GM10266 (cell line): Measurements from ENCODE around the gene ELANE.
"Not testable (repeated sequence)": the region's sequence is repeated elsewhere in the genome, so short reads cannot be mapped to it uniquely, and the experiment has no call there.

ENCODE experiments used
- DNase-seq: peaks from one replicate; pipeline ENCODE4 v3.0.0; 2012; ENCODE audit errors: extremely low spot score
- TF ChIP-seq, protein P1 (sequence below): IDR thresholded peaks from 2 replicates; pipeline ENCODE4 v1.5.1; 2012; ENCODE audit warnings: mild to moderate bottlenecking, low read depth; ENCODE audit not compliant: control insufficient read depth, insufficient read depth; ENCODE audit errors: missing control alignments

Gene ELANE

DNA sequence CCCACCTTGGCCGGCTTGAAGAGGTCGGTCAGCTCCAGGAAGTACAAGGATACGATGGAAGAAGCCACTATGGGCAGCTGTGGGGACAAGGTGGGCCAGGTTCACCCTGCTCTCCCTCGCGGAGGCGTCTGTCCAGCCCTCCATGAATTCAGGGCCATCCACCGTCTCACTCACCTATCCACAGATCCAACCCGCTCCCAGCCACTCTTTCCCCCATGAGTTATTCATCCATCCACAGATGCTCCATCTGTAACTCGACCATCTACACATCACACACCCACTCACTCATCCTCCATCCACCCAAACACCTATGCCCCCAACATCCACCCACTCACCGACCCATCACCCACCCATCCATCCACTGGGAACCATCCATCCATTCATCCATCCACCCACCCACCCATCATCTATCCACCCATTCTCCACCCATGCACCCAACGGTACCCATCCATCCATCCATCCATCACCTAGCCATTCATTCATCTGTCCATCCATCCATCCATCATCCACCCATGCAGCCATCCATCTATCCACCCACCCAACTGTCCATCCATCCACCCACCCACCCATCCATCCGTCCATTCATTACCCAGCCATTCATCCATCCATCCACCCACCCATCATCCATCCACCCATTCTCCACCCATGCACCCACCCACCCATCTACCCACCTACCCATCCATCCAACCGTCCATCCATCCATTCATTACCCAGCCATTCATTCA lies 36.2 kb upstream of the ELANE start:
- DNase-seq: peak; percentile 29
- TF ChIP-seq, protein P1, sequence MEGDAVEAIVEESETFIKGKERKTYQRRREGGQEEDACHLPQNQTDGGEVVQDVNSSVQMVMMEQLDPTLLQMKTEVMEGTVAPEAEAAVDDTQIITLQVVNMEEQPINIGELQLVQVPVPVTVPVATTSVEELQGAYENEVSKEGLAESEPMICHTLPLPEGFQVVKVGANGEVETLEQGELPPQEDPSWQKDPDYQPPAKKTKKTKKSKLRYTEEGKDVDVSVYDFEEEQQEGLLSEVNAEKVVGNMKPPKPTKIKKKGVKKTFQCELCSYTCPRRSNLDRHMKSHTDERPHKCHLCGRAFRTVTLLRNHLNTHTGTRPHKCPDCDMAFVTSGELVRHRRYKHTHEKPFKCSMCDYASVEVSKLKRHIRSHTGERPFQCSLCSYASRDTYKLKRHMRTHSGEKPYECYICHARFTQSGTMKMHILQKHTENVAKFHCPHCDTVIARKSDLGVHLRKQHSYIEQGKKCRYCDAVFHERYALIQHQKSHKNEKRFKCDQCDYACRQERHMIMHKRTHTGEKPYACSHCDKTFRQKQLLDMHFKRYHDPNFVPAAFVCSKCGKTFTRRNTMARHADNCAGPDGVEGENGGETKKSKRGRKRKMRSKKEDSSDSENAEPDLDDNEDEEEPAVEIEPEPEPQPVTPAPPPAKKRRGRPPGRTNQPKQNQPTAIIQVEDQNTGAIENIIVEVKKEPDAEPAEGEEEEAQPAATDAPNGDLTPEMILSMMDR: no peak

DNA sequence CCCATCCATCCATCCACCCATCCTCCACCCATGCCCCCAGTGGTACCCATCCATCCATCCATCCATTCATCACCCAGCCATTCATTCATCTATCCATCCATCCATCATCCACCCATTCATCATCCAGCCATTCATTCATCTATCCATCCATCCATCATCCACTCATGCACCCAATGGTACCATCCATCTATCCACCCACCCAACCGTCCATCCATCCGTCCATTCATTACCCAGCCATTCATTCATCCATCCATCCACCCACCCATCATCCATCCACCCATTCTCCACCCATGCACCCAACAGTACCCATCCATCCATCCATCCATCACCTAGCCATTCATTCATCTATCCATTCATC lies 35.6 kb upstream of the ELANE start:
- TF ChIP-seq, protein P1: no peak
- no peak for DNase-seq

DNA sequence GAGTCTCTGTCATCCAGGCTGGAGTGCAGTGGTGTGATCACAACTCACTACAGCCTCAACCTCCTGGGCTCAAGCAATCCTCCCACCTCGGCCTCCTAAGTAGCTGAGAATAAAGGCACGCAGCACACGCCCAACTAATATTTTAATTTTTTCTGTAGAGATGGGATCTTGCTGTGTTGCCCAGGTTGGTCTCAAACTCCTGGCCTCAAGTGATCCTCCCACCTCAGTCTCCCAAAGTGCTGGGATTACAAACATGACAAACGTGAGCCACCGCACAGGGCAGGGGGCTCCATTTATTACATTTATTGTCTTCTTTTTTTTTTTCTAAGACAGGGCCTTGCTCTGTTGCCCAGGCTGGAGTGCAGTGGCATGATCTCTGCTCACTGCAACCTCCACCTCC lies 31.9 kb upstream of the ELANE start:
- not testable (repeated sequence) for DNase-seq

DNA sequence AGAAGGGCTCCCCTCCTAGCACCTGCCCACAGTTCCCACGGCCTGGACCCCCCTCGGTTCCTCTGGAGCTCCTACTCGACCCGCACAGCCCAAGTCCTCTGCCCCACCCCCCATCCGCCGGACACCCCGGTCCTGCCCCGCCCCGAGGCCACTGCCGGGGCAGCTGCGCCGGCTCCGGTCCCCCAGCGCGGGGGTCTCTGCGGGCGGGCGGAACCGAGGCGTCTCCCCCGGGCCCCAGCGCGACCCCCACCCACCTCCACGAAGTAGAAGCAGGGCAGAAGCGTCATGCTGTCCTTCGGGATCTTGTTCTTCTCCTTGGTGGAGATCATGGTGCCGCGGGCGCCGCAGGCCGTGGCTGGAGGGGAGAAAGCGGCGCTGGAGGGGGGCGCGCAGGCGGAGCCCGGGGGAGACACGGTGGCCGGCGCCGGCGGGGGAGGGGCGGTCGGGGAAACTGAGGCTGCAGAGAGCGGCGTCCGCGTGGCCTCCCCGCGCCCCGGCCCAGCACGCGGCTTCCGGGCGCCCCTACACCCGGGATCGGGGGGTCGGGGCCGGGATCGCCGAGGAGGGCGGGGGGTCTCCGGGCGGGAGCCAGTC lies 30.8 kb upstream of the ELANE start:
- TF ChIP-seq, protein P1: no peak
- DNase-seq: no peak

DNA sequence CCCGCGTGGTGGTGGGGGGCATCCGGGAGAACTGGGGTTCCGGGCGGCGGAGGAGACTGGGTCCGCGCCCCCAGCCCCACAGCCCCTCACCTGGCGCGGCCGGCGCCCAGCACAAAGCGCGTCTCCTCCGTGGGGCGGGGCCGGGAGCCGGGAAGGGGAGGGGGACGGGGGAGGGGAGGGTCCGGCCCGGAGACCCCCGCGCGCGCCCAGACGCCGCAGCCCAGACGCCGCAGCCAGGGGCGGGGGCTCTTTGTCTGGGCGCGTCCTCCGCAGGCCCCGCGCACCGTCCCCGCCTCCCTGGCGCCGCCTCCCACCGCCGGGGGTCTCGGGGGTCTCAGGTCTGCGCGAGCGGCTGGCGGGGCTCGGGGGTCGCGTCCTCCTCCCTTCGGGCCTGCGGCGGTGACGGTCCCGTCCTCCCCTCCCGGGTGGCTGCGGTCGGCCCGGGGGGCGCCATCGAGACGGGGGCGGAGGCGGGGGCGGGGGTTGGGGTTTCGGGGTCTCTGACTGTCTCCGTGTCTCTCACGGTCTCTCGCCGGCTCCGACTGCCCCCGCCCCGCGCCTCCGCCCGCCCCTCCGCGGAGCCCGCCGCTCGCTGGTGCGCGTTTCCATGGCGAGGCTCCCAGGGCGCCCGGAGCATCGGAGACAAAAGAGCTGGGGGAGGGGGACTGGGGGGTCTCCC lies 30.1 kb upstream of the ELANE start, which contains the start of gene PLPPR3:
Gene PLPPR3, minus strand, starts transcription at position 131 of the 679 bp plus-strand sequence. CDS start 396 bp downstream, outside the sequence.
- no peak for DNase-seq
- TF ChIP-seq, protein P1: no peak

DNA sequence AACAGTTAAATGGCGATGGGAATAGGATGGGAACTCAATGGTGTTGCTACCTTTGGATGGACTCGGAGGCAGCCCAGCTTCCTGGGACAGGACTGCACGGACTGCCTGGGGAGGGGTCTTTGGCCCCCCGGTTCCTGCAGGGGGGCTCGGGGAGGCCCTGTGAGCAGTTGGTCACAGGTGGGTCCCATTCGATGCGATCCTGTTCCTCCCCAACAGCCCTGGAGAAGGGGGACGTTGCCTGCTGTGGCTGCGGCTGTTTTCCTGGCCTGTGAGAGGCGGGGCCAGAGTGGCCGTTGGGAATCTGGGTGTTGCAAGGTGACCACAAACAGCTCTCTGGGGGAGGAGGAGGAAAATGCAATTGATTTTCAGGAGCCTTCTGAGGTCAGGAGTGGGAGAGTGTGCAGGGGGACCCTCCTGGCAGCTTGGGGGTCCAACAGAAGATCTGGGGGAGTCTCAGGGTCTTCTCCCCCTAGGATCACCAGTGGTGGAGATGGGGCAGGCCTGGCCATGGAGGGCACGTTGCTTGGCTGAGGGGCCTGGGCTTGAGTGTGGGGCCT lies 28.5 kb upstream of the ELANE start:
- no peak for DNase-seq
- TF ChIP-seq, protein P1: no peak

DNA sequence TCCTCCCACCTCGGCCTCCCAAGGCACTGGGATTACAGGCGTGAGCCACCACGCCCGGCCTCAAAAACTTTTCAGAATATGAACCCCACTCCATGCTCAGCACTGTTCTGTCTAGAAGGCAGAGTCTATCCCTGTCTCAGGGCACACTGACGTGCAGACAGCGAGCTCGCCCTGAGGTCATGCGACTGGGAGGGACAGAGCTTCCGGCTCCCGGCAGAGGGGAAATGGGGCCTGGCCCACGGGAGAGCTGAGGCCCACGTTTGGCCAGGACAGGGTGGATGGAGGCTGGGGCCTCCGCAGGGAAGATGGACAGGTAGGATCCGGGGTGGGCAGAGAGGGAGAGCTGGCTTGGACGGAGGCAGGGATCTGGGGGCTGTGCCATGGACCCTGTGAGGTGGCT lies 27.2 kb upstream of the ELANE start:
- TF ChIP-seq, protein P1: no peak
- no peak for DNase-seq
